HG02571 (cell line): ENCODE measurements around the gene SDCCAG8.
A peak's percentile ranks its signal among the peaks of the same experiment; 100 is the strongest.

Source experiments
- ATAC-seq: cut with Tn5 transposase; IDR thresholded peaks from one replicate; pipeline ENCODE4 v1.9.1; 2021; ENCODE audit warnings: mild to moderate bottlenecking, moderate library complexity; ENCODE audit not compliant: unreplicated experiment

Gene SDCCAG8

DNA sequence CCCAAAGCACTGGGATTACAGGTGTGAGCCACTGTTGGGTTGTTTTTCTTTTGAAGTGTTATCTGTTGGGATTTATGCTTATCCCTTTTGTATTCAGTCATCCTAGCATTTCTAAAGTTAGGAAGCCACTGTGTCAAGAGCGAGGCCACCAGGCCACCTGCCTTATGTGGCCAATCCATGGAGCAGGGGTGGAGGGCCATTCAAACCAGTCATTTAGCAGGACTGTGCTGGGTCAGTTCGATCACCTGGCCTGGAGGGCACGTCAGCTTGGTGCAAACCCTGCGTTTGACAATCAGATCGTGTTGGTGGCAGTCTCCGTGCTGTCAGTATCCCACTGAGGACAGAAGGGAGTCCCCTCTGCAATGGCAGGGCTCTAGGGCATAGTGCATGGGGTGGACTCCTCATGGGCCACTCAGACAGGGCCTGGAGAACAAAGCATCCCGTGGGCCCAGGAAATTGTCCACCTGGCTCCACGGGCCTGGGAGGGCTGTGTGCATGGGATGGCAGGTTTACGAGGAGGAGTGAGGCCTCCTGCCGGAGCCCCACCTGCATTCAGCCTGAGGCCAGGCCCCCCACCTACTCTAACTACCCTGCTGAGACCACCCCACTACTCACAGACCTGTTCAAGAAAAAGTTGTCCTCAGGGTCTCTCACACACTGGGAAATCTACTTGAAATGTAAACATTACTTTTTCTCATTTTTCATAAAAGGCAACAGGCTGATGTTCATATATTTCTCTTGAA lies 242.3 kb downstream of the SDCCAG8 start:
- ATAC-seq: no peak

GRCh38 chr1:243499248-243499647 lies 243.4 kb downstream of the SDCCAG8 start:
- no peak for ATAC-seq

DNA sequence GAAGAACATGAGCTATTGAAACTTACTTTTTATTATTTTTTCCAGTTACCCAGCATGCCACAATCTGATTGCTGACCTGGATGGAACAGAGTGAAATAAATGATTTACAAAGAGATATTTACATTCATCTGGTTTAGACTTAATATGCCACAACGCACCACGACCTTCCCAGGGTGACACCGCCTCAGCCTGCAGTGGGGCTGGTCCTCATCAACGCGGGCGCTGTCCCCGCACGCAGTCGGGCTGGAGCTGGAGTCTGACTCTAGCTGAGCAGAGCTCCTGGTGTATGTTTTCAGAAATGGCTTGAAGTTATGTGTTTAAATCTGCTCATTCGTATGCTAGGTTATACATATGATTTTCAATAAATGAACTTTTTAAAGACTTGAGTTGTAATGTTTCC lies 243.9 kb downstream of the SDCCAG8 start:
- ATAC-seq: no peak

GRCh38 chr1:243500512-243500911 lies 244.7 kb downstream of the SDCCAG8 start:
- no peak for ATAC-seq

DNA sequence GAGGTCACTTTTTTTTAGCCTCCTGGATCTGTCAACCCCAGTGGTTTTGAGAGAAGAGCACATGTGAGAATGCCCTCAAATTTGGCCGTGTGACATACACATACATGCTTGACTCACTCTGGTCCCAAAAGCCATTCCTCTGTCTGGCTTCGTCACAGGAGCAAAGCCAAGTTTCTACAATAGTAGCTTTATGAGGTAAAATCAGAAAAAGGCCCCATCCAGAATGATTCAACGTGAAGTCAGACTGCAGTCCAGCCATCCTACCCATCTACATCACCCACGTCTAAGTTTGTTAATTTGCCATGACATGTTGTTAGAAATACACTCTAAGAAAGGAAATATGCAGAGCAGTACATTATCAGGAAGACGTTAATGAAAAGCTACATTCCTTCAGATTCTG lies 245.2 kb downstream of the SDCCAG8 start:
- ATAC-seq: no peak

DNA sequence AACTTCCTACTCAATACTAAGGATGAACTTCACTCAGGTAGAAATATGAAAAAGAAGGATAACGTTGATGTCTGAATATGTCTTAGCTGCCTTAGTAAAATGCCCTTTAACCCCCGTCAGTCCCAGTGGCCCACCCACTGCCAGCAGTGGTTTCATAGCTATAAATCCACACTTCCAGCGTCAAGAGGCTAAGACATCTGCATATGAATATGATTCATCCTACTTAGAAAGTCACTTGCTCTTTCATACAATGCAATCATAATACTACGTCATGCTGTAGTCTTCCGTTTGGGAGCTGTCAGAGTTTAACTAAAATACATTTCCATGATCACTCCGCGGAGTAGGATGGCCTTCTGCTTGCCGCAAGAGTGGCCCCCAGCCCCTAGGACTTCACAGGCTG lies 247.3 kb downstream of the SDCCAG8 start:
- no peak for ATAC-seq

DNA sequence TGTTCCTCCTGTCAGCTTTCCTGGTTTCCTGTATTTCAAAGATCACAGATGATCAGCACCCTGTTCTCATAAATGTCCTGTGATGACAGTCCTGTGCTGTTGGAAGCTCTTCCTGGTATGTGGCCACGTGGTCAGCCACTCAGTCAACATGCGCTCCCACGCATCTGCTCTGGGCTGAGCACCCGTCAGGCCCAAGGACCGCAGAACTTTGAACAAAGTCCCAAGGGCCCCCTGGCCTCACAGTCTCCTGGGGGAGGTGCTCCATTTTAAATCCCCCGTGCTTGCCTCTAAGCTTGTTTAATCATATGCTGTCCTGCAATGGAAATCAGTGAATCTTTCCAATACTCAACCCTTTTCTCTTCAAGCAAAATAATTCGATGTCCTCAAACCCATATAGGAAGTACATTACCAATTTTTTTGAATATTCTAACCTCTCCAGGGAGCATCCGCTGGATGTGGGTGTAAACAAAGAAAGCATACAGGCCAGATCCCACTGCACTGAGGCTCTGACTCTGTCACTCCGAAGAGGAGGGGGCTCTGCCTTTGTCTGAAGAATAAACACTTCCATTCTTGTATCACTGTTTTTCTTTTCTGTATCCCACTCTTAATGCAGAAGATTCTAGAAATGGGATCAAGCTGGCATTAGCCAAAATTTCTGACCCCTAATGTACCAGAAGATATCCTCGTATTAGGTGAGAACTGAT lies 250.3 kb downstream of the SDCCAG8 start:
- peak; percentile 65 for ATAC-seq

DNA sequence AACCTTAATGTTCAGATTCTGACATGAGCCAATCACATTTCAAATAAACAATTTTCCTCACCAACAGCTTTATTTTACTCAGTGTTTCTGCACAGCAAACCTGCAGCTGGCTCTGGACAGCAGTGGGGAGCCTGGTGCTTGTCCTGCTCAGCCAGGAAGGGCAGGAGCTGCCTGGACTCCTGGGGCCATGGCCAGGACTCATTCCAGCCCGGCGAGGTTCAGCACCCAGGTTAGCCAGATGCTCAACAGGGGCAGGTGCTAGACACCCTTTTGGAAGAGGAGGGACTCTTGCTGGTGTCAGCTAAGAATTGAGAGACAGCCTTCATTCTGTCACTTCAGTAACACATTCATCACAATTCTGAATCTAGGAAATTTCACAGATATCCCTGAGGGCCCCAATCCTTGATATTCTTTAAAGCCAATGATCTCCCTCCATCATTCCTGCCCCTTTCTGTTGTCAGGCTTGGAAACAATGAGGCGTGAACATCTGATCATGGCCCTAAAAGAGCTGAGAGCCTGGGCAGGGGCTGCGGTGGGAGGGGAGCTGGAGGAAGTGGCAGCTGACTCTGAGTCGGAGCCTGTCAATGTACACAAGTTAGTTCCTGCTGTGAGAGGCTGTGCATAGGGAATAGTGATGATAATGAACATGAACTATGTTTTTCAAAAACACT lies 251.3 kb downstream of the SDCCAG8 start:
- no peak for ATAC-seq

DNA sequence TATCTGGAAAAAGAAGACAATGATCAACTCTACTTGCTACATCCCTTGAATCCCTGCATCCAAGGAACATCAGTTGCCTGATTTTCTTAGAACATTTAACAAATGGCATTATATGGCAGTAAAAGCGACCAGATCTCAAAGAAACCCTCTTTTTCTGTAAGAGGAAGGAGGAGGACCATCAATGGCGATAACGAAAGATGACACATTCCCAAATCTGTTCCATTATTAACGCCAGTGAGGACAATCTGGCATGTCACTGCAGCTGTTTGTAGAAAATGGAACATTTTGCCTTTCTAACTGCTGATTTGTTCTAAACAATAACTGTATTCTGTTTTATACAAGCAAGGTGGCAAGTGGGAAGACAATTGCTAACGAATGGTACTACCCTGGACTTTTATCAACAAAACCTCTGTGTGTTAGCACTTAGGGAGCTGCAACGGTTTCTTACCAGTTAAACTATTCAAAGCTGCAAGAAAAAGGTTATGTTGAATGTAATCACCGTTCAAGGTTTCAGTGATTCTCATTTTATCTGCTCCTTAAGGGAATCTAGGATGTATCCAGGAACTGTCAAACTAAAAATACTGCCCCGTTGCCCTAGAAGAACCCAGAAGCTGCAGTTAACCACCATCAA lies 251.9 kb downstream of the SDCCAG8 start:
- no peak for ATAC-seq

GRCh38 chr1:243508303-243508713 lies 252.5 kb downstream of the SDCCAG8 start:
- ATAC-seq: no peak

GRCh38 chr1:243508943-243509342 lies 253.1 kb downstream of the SDCCAG8 start:
- ATAC-seq: no peak

GRCh38 chr1:243510928-243511327 lies 255.1 kb downstream of the SDCCAG8 start:
- no peak for ATAC-seq

DNA sequence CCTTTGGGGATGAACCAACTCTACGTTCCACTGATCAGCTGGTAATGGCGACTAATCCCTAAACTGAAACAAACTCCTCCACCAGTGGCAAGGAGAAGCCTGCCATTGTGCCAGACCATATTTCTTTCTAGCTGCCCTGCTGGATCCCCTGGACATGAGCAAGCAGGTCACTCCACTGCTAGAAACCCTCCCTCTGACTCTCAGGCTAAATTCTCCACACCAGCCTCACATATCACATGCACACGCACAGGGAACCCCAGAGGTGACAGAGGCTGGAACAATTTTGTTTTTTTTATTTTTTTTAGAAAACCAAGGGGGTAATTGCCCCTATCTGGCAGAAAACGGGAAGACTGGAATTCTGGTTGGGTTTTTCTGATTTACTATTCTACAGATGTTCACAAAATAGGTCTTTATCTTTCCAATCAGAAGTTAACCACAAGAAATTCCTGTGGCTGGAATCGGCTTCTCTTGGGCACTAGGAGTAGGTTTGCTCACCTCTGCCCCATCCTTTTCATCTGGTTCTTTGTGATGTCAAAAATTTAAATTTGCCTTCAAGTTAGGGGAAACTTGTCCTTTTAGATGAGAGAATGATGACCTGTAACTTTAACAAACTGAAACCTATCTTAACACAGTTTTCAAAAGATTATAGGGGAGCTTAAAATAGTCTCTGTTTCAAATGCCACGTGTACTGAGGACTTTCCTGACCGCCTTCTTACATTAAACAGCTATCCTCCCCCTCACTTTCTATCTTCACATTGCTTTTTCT lies 258.1 kb downstream of the SDCCAG8 start:
- ATAC-seq: no peak

- no peak for ATAC-seq
Observed at GRCh38 chr1:243514927-243515326, 259.1 kb downstream of the SDCCAG8 start.

DNA sequence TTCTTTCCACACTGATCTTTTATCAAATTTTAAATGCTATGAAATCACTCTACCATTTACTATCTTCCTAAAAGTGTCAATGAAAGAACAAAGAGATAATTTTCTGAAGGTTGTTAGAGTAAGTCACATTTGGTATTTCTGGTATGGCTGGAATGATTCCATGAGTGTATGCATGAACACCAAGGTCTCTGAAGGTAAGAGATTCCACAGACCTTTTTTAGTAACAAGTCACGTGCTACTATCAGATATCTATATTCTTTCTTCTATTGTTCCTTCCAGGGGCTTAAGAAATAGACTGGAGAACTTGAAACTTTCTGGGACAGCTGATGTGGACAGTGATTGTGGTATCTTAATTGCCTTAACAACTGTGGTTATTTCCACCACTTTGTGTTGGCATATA lies 265.0 kb downstream of the SDCCAG8 start:
- no peak for ATAC-seq

DNA sequence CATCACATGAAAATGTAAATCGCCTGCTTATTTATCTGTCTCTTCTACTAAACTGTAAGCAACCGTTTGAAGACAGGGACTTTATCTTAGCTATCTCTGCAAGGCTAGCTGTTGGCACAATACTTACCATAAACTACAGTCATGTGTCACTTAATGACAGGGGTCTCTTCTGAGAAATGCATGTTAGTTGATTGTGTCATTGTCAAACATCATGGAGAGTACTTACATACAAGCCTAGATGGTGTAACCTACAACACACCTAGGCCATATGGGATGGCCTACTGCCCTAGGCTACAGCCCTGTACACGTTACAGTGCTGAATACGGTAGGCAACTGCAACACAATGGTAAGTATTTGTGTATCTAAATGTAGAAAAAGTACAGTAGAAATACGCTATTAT lies 267.9 kb downstream of the SDCCAG8 start:
- ATAC-seq: no peak

DNA sequence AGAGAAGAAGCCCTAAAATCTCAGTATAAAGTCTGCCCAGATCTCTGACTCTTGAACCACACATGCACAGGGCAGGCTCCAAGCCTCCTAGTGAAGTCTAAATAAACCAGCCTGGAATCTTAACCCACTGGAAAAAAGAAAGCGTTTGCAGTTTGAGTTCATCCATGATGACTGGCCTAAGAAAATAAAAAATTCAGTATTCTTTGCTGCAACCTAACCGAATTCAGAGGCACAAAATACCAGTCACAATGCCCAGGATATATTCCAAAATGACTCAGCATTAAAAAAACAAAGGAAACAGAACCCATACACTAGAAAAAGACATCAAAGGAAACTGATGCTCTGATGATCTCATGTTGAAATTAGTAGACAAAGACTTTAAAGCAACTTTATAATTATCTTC lies 269.2 kb downstream of the SDCCAG8 start:
- no peak for ATAC-seq

DNA sequence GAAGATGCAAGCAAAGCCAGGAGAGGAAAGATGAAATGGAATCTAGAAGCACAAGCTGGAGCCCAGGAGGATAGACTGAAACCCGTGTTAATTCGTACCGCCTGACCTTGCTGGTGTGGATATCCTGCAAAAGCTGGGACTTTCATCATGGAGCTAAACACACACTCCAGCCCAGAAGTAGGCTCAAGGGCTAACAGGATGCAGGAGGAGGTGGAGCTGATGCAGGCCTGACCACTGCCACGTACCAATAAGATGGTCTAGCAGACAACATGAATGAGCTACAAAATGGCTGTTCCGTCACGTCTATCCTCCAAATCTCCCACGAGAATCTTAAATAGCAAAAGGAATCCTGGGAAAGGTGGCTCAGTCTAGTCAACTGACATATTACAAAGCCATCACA lies 270.3 kb downstream of the SDCCAG8 start:
- ATAC-seq: no peak

DNA sequence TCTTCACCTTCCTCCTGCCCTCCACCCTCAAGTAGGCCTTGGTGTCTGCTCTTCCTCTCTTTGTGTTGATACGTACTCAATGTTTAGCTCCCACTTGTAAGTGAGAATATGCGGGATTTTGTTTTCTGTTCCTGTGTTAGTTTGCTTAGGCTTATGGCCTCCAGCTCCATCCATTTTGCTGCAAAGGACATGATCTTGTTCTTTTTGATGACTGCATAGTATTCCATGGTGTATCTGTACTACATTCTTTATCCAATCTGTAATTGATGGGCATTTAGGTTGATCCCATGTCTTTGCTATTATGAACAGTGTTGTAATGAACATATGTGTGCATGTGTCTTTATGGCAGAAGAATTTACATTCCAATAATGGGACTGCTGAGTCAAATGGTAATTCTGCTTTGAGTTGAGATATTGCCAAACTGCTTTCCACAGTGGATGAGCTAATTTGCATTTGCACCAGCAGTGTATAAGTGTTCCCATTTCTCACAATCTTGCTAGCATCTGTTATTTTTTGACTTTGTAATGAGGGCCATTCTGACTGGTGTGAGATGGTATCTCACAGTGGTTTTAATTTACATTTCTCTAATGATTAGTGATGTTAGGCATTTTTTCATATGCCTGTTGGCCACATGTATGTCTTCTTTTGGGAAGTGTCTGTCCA lies 272.7 kb downstream of the SDCCAG8 start:
- ATAC-seq: no peak

DNA sequence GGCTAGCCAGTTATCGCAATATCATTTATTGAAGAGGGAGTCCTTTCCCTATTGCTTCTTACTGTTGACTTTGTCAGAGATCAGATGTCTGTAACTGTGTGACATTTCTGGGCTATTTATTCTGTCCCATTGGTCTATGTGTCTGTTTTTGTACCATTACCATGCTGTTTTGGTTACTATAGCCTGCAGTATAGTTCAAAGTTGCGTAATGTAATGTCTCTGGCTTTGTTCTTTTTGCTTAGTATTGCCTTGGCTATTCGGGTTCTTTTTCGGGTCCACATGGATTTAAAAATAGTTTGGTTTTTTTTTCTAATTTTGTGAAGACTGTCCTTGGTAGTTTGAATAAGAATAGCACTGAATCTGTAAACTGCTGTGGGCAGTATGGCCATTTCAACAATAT lies 273.7 kb downstream of the SDCCAG8 start:
- ATAC-seq: no peak
